ENCODE results near the gene MEIS1. TPM values are rescaled to one million over a fixed set of nuclear protein-coding genes. Genes with fewer than 3 reads are reported as not detected.

MEIS1 gene
- total RNA-seq, 2 experiments from 2014 or later = 5.4 to 7.3 TPM

GRCh38 chr2:66442516-66443185, 7.7 kb downstream of the MEIS1 start:
- Histone ChIP-seq H4K20me1 (ENCODE audit: insufficient read depth, low read length) (no peaks in the 10 kb centered on the region), H3K27ac (ENCODE audit: low read depth, low read length, poor library complexity, severe bottlenecking) (no peak overlapping the region), H3K9me2 (ENCODE audit: insufficient read depth, low read length) (no peaks in the 10 kb centered on the region), H3K9me3 (ENCODE audit: low read length) (no peaks in the 10 kb centered on the region), H2AFZ (ENCODE audit: low read length) (no peak overlapping the region), H3K4me3 (ENCODE audit: low read depth, low read length, poor library complexity, severe bottlenecking) (no peak overlapping the region), H3K4me2 (ENCODE audit: low read length) (no peak overlapping the region), H3K79me2 (ENCODE audit: insufficient read depth, low read depth, low read length) (no peaks in the 10 kb centered on the region), H3K36me3 (ENCODE audit: insufficient read depth, low read length) (no peaks in the 10 kb centered on the region), H3K4me1 (ENCODE audit: insufficient read depth, low read length, poor library complexity, severe bottlenecking) (no peaks in the 10 kb centered on the region)
- CTCF ChIA-PET (ENCODE audit: unreplicated experiment) = no interaction called here
- DNase-seq (ENCODE audit: low spot score) = no peak
- intact Hi-C loops (cut with micrococcal nuclease; ENCODE audit: unreplicated experiment) = no loop called here
- no TSS peak for BruUV-seq (replicated peaks)
- POLR2A ChIA-PET = interaction anchor here (0.8 kb wide), 1 partner anchor 16 kb away, joined by 3 read pairs; no protein-coding TSS in a partner anchor
- TF ChIP-seq EZH2phosphoT487 (IDR thresholded peaks at IDR 0.05; ENCODE audit: borderline replicate concordance, low read depth, low read length) = no peak
- TF ChIP-seq CTCF (conservative IDR thresholded peaks at IDR 0.05; ENCODE audit: low read length) = no peak

- no TSS peak for BruUV-seq (replicated peaks)
- intact Hi-C loops (cut with micrococcal nuclease; ENCODE audit: unreplicated experiment) = no loop called here
- no peak overlapping the region for H3K4me2 ChIP-seq (ENCODE audit: low read length)
These were observed 8.5 kb downstream of the MEIS1 start for GRCh38 chr2:66443186-66443978.

More at GRCh38 chr2:66443186-66443978, 8.5 kb downstream of the MEIS1 start:
- Histone ChIP-seq H3K79me2 (ENCODE audit: insufficient read depth, low read depth, low read length) (no peaks in the 10 kb centered on the region), H2AFZ (ENCODE audit: low read length) (no peak overlapping the region), H4K20me1 (ENCODE audit: insufficient read depth, low read length) (no peaks in the 10 kb centered on the region), H3K27ac (ENCODE audit: low read depth, low read length, poor library complexity, severe bottlenecking) (no peak overlapping the region), H3K9me3 (ENCODE audit: low read length) (no peaks in the 10 kb centered on the region), H3K4me3 (ENCODE audit: low read depth, low read length, poor library complexity, severe bottlenecking) (no peak overlapping the region), H3K9me2 (ENCODE audit: insufficient read depth, low read length) (no peaks in the 10 kb centered on the region), H3K4me1 (ENCODE audit: insufficient read depth, low read length, poor library complexity, severe bottlenecking) (no peaks in the 10 kb centered on the region), H3K36me3 (ENCODE audit: insufficient read depth, low read length) (no peaks in the 10 kb centered on the region)
- ChIA-PET CTCF (ENCODE audit: unreplicated experiment) (no interaction called here), POLR2A (interaction anchor here (0.6 to 0.8 kb wide), 2 partner anchors 16 to 903 kb away, joined by 3 to 4 read pairs; no protein-coding TSS in a partner anchor)
- TF ChIP-seq EZH2phosphoT487 (IDR thresholded peaks at IDR 0.05; ENCODE audit: borderline replicate concordance, low read depth, low read length) (no peak), CTCF (conservative IDR thresholded peaks at IDR 0.05; ENCODE audit: low read length) (no peak)
- no peak for DNase-seq (ENCODE audit: low spot score)
